Fibroblast of skin of left quadriceps (primary cell): ENCODE results near the gene PLCL1.

Source experiments
- DNase-seq, 2 experiments: peaks; one replicate each; pipeline ENCODE4 v3.0.0-alpha.2; 2013; ENCODE audit warnings: low read depth in 2 of 2

The PLCL1 gene

DNA sequence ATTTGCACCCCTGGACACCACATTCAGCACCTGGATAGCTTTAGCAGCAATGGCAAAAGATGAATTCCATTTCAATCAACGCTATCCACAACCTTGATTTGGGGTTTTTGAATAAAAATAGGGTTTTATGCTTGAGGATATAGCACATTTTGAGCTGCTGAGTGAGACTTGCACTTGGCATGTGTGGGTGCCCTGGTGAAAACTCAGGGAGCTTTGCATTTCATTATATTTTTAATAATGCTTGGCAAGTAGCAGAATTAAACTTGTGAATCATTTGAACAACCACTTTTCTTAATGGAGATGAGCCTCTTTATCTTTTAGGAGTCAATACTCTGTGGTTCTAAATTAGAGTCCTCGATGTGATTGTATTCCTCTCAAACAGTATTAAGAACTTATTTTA lies 252.4 kb downstream of the PLCL1 start:
- no peak for DNase-seq

DNA sequence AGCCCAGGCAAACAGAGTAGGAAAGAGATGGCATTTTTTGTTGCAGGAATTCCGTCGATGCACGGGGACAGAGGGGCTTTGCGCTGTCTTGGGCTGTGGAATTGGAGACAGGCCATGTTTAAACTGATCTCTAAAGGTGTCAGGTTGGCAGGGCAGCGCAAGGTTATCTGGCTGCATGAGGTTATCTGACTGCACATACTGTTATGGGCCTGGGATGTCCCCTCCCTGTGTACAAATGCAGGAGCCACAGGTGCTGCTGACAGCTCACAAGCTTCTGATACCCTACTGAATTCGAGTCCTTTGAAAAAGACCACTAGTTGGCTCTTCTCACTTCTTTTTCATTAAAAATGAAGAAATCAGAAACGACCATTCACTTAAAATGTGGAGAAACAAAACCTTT lies 255.4 kb downstream of the PLCL1 start:
- no peak for DNase-seq

DNA sequence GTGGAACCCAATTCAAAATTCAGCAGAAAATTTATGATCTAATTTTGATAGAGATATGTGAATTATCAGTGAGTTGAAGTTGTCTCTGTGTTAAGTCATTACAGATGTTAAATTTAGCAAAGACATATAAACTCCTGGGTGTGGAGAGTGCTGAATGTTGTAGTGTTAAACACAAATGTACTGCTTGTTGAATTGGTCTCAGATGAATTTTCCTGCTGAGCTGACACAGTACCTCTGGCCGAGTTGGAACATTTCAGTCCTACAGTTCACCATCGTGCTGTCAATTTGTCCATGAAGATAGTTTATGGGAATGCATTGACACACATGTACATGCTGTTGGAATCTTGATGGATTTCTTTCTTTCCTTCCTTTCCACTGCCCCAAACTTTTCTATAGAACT lies 255.9 kb downstream of the PLCL1 start:
- DNase-seq = no peak

DNA sequence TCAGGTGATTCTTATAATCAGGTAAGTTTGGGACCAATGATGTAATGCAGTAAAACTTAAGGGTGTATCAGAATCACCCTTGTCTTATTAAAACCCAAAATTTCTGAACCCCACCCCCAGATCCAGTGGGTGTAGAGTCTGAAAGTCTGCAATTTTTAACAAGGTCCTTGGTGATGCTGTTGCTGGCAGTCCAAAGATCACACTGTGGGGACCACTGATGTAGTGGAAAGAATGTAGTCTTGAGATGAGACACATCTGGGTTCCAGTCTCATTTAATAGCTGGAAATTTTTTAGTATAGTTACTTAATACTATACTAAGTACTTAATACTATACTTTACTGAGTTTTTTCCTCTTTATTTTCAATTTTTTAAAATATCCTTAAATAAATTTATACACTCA lies 258.4 kb downstream of the PLCL1 start:
- no peak for DNase-seq

DNA sequence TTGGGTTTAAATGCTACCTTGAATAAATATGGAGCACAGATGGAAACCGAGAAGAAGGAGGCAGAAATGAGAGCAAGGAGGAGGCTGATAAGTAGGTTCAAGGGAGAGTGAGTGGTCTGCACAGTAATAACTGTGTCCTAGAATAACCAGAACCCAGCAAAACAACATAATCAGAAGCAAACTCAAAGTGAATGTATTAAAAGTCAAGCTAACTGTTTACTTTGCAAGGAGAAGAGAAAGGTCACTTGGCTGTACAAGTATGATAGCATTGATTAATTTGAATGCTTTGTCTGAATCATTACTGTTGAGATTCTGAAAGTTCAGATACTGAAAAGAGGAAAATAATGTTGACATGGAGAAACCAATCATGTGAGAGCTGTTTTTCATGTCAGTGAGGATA lies 258.8 kb downstream of the PLCL1 start:
- no peak for DNase-seq

DNA sequence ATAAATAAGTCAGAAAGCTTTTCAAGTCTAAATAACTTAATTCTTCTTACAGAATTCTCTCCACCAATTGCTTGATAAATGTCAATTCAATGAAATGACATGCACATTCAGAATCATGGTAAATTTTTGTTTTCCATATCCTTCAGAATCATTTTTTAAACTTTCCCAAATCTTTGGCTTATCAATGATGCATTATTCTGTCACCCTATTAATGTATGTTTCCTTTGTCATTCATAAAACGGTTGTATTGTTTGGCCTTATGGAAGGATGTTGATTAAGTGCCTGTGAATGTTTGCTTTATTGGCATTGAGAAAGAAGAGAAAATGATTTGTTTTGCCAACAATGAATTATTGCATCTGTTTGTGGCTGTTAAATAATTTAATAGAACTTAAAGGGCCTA lies 260.9 kb downstream of the PLCL1 start:
- DNase-seq = no peak

DNA sequence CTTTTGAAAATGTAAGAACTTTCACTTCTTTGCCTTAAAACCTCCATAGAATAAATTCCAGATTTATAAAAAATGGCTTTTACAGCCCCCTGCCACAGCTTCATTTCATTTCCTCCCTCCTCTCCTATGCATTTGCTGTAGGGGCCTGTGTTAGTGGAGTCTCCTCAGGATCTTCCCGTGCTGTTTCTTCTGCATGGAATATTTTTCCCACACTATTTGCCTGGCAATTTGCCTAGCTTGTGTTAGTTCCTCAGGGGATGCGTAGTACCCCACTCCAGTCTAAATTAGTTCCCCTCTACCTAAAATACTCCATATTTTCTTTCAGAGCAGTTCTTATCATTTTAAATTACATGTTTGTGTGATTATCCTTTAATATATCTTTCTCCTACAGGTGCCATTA lies 262.2 kb downstream of the PLCL1 start:
- DNase-seq = no peak

DNA sequence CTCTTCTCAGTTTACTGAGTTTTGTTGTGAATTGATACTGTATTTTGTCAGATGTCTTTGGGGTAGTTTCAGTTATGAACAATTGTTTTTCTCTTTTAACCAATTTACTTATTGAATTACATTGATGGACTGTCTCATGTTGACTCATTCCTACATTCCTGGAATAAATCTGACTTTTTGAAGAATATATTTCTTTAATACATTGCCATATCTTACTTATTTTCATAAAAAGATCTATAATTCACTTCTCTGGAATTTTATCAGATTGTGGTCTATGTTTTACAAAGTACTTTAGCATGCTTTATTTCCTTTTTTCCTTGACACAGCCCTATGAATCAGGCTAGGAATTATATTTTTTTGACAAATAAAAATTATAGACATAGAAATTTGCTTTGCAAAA lies 268.3 kb downstream of the PLCL1 start:
- DNase-seq = no peak

DNA sequence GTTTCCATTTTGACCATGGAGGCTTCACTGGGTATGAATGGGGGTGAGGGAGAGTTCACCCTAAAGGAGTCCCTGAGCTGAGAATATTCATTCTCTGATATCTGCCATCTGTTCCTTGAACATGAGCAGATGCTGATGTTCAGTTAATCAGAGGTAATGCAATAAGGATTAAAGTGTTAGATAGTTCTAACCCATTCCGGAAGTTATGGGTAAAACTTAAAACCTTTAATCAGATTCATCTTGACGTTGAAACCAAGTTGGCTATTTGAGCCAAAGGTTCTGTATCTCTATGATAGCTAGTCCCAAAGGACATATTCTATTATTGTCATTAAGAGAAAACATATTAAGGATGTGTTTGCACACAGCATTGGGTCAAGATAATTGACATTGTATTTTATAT lies 268.9 kb downstream of the PLCL1 start:
- DNase-seq = no peak

DNA sequence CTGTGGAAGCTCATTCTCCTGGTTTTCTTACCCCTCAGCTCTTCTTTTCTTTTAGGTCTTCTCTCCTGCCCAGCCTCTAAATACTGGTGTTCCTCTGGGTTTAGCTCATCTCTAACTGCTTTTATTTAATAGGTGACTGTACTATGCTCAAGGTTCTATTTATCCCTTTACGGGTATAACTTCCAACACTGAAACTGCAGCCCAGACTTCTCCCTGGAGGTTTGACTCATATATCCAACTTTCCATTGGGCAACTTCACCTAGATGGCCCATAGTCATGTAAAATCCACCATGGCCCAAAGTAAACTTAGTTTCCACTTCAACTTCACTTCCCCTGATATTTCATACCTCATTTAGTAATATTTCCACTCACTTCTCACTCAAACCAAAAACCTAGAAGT lies 273.1 kb downstream of the PLCL1 start:
- DNase-seq = no peak

DNA sequence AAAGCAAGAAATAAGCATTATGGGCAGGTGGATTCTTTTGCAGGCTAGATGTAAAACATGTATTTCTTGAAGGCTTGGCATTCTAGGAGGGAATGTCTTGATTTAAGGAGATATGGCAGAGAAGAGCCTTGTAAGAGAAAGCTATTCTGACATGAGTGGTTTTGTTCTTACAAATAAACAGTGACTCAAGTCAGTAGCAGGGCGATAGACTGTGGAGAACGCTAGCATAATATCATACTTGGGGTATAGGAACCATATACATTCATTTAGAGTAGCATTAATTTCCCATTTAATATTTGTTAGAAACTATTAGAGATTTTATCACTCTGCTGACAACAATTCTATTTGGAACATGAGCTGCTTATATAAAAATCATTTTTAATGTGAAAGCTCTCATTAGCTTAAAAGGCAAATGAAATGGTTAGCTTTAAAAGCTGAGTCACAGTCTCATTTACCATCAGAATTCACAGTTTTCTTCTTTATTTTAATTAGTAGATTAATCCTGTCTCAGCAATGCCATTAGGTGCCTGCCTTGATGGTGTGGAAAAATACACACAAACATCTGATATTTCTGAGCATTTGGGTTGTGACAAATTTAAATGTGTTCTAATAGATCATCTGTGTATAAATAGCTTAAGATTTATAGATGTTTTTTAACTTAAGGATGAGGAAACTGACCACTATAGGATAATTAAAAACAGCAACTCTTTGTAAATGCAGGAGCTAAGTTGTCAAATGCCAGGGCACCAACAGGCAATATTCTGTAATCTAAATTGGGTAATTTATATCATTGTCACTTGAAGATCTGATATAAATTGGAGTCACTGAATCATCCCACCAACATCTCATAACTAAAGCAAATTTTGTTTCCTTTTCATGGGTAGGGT lies 276.7 kb downstream of the PLCL1 start:
- DNase-seq = no peak

DNA sequence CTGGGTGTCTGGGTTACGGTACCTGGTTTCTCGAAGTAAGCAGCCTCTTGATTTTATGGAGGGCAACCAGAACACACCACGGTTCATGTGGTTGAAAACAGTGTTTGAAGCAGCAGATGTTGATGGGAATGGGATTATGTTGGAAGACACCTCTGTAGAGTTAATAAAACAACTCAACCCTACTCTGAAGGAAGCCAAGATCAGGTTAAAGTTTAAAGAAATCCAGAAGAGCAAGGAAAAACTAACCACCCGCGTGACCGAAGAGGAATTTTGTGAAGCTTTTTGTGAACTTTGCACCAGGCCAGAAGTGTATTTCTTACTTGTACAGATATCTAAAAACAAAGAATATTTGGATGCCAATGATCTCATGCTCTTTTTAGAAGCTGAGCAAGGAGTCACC lies 279.8 kb downstream of the PLCL1 start:
- DNase-seq = no peak

DNA sequence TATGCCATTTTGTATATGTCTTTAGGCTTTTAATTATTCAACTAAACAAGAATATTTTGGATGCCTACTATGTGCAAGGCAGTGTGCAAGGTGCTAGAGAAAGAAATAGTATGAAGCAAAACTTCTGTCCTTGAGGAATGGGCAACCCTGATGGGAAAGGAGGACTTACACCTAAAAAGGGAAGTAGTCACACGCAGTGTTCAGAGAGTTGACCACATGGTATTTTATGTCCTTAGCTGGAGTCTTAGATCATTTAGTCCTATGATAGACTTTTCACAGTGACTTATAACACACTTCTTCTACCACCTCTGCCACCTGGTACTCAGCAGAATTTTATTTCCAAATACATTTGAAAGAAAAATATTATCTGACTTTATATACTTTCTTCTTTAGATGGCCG lies 291.6 kb downstream of the PLCL1 start:
- DNase-seq = no peak

DNA sequence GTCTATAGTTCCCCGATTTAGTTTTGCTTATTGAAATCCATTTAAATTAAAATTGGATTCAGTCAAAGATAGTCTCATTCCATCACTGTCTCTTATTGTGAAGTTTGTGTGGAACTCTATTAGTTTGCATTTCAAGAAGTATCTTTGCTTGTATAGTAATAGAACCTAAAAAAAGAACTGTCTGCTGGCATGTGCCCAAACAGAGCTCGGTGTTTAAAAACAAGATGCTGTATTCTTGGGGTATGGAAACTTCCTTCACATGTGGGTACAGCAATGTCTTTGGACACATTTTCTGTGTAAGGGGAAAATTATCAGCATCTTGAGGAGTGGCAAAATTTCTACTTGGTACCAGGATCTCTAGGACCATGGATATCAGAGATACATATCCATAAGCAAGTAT lies 292.6 kb downstream of the PLCL1 start:
- no peak for DNase-seq

DNA sequence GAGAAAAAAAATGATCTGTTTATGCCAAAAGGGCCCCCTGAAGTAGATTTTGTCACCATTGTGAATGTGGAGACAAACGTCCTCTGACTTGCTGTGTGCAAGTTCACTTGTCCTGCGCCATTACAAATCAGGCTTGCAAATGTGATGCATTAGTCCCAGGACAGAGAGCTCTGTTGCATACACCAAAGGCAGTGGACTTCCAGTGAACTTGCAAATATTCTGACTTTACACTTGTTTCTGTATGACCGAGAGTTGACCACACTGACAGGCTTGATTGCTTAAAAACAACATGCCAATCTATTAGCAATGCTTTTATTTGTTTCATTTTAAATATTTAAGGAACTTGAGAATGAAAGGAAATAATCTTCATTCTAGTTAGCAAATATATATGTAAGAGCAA lies 293.2 kb downstream of the PLCL1 start:
- no peak for DNase-seq

DNA sequence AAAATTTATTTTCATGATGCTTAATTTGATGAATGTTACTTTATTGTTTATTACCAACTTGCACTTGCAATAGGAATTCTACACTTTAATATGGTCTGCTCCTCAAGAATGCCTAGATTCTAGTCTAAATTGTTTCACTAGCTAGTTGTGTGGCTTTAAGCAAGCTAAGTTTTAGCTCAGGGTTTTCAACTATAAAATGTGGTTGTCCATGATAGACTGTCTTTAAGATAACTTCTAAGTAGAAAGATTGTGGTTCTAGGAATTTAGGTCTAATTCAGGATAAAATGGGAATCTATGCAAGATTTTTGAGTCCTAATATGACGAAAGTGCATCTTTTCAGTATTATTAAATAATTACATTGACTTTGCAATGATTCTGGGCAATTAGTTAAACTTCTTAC lies 294.0 kb downstream of the PLCL1 start:
- DNase-seq = no peak

DNA sequence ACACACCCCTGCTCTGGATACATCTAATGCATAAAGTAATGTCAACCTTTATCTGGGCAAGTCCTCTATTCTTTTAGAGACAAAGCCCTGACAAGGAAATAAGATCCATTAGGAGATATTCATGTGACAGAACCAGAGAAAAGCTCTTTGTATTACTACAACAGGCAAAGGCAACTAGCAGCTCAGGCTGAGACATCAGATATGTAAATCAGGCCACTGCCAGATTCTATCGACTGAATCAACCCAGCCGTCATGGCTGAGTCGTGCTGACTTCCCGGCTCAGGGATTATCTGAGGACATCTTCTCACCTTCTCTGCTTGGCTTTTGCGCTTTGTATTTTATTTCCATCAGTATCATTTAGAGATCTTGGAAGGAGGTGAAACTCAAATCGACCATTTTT lies 294.5 kb downstream of the PLCL1 start:
- DNase-seq = no peak

DNA sequence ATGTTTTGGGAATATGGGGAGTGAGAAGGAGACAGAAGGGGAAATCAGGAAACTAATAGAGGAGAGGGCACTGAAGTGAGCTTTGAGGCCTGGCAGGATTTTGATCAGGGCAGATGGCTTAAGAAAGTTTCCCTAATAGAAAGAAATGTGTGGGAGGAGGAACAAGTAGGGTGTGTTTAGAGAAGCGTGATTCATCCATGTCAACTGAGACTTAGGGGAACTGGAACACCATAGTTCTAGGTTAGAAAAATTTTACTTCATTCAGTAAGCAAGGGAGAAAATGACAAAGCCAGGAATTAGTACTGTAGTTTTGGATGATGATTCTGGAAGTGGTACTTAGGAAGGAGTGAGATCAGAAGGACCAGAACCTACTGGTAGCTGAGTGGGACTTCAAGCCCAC lies 296.0 kb downstream of the PLCL1 start:
- no peak for DNase-seq

DNA sequence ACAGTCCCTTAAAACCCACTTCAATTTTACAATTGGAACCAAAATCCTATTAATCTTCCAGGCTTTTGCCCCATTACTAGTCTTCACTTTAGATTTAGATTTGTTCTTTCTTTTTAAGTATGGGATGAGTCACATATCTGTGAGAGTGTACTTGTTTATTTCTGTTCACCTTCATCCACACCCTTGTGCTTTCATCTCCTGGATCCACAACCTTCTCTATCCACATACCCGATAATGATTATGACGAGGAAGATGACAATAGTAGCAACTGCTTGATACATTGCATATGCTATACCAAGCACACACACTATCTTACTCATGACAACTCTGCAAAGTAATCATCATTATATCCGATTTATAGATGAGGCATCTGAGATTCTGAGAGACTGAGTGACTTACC lies 297.3 kb downstream of the PLCL1 start:
- no peak for DNase-seq

DNA sequence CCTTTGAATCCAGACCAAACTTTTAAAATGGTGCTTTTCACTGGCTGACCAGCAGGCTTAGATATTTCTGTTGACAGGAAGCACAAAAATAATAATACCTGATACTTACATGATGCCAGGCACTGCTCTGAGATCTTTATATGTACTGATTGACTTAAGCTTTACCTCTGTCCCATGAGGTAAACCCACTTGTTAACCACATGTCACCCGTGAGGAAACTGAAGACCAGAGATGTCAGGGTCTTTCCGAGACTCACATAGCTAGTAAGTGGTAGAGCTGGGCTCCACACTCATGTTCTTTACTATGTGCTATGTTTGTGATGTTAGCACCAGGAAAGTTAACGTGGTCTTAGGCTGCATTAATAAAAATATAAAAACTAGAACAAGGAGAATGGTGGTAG lies 297.7 kb downstream of the PLCL1 start:
- DNase-seq = no peak

DNA sequence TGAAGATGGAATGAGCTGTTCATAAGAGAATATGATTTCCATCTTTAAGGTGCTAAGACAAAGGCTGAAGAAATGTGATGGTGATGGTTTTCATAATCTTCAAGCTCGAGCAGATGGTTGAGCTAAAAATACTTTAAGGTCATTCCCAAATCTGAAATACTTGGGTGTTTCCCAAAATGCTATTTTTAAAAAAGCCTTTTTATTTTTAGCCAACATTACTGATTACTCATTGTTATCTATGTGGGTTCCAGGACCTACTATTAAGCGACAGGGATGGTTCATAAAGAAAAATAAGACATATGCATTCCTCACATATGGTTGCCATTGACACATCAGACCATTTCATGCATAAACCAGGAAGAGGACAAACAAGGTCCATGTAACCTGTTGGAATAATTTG lies 298.5 kb downstream of the PLCL1 start:
- DNase-seq = no peak

DNA sequence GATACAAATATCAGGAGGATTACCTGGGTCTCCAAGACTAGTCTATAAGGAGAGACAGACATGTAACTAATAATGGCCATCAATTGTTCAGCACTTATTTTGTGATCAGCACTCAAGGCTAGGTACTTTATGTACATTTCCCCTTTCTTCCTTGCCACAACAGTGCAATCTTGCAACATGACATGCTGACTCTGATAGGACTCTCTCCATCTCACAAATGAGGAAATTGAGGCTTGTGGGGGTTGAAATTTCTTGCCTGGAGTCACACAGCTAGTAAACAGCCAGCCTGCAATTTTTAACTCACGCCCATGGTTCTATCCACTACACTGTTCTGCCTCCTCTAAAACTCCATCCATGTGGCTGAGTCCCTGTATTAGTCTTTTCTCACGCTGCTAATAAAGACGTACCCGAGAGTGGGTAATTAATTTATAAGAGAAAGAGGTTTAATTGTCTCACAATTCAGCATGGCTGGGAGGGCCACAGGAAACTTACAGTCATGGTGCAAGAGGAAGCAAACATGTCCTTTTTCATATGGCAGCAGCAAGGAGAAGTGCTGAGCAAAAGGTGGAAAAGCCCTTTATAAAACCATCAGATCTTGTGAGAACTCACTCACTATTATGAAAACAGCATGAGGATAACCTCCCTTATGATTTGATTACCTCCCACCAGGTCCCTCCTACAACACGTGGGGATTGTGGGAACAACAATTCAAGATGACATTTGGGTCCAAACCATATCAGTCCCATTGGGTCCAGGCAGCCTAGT lies 302.4 kb downstream of the PLCL1 start:
- no peak for DNase-seq

DNA sequence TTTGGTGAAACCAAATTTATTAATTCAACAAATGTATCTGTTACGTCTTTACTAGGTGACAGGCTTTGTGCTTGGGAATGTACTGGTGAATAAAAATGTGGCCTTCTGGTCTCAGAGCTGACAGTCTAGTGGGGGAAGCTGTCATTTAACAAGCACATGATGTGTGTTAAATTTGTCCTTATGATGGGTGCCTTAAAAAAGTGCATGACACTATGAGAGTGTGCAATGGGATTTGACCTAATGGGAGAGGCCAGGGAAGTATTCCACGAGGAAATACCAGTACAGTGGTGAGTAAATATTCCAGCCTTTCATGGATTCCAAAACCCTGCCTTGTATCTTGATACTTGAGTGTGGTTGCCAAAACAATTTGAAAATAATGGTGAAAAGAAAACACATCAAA lies 308.9 kb downstream of the PLCL1 start:
- DNase-seq = no peak
